RWPE1 (cell line): Measurements from ENCODE around the gene USP36.

Source experiments
- CTCF ChIA-PET: fragments of 350-600 bp; sonication (Branson Sonifier 250); formaldehyde crosslinking; extraction: SDS; loops from one replicate; lab custom pipeline; 2021; lab: Yijun Ruan, JAX
- POLR2A ChIA-PET: fragments of 400-600 bp; formaldehyde crosslinking; extraction: SDS; loops from one replicate; lab custom pipeline; 2020; ENCODE audit warnings: antibody characterized with exemption; ENCODE audit not compliant: low non-redundant PET; lab: Yijun Ruan, JAX
- DNase-seq: peaks from one replicate; pipeline ENCODE4 v3.0.0; 2012; ENCODE audit warnings: low spot score
- H3K27ac ChIP-seq: fragments of 450-650 bp; 2 replicates; pipeline ENCODE4 v1.5.1; 2017
- CTCF ChIP-seq: fragments of 450-650 bp; conservative IDR thresholded peaks from 2 replicates; pipeline ENCODE4 v1.5.1; 2017; ENCODE audit warnings: low read depth, mild to moderate bottlenecking

USP36 gene

GRCh38 chr17:78793415-78793814, 47.2 kb downstream of the USP36 start:
- no peak for TF ChIP-seq CTCF
- peak overlapping the region; percentile 12; the same call in 1 of the 2 replicates for H3K27ac ChIP-seq
- POLR2A ChIA-PET = no interaction called here
- CTCF ChIA-PET = interaction anchor here (0.6 kb wide), 1 partner anchor 1064 kb away, joined by 6 read pairs; no protein-coding TSS in a partner anchor
- no peak for DNase-seq

- ChIA-PET POLR2A (no interaction called here), CTCF (no interaction called here)
- H3K27ac ChIP-seq = peak overlapping the region; percentile 68
- DNase-seq = no peak
- TF ChIP-seq CTCF = no peak
These were observed 48.5 kb downstream of the USP36 start for GRCh38 chr17:78791840-78792709.

GRCh38 chr17:78790552-78790951, 50.1 kb downstream of the USP36 start:
- ChIA-PET CTCF (no interaction called here), POLR2A (no interaction called here)
- no peak for DNase-seq
- TF ChIP-seq CTCF = no peak
- H3K27ac ChIP-seq = peak overlapping the region; percentile 54

GRCh38 chr17:78789663-78790181, 50.9 kb downstream of the USP36 start:
- CTCF ChIA-PET = no interaction called here
- H3K27ac ChIP-seq = peak overlapping the region; percentile 54
- POLR2A ChIA-PET = no interaction called here
- no peak for DNase-seq
- no peak for TF ChIP-seq CTCF

- H3K27ac ChIP-seq = peak overlapping the region; percentile 54
- no peak for TF ChIP-seq CTCF
- POLR2A ChIA-PET = no interaction called here
- CTCF ChIA-PET = no interaction called here
- no peak for DNase-seq
These were observed 51.4 kb downstream of the USP36 start for GRCh38 chr17:78789149-78789662.

GRCh38 chr17:78788451-78788850, 52.2 kb downstream of the USP36 start:
- CTCF ChIA-PET = no interaction called here
- no peak for DNase-seq
- peak overlapping the region; percentile 18 for H3K27ac ChIP-seq
- TF ChIP-seq CTCF = no peak
- POLR2A ChIA-PET = no interaction called here
